CD8-positive, alpha-beta memory T cell (primary cell): Measurements from ENCODE around the gene ARMC2. TPM values are rescaled to one million over a fixed set of nuclear protein-coding genes. Genes with fewer than 3 reads are reported as not detected.

Experiments
- CTCF ChIA-PET: fragments of 350-600 bp; sonication (Branson Sonifier 250); formaldehyde crosslinking; loops from one replicate; lab custom pipeline; 2021; ENCODE audit warnings: antibody characterized with exemption; lab: Charles Lee
- POLR2A ChIA-PET: fragments of 350-600 bp; sonication (Branson Sonifier 250); formaldehyde crosslinking; loops from one replicate; lab custom pipeline; 2021; ENCODE audit warnings: antibody characterized with exemption; lab: Charles Lee
- DNase-seq, 5 donors: peaks; one replicate each; pipeline versions ENCODE4 v3.0.0 to v3.0.0-alpha.2; 2020 to 2022; ENCODE audit warnings: mixed read lengths in 1 of 5
- H3K27ac ChIP-seq: one replicate; pipeline ENCODE4 v1.7.0; 2013; ENCODE audit warnings: low read depth, mild to moderate bottlenecking, low read length, moderate library complexity
- H3K27me3 ChIP-seq: 2 replicates; pipeline ENCODE4 v1.7.0; 2013; ENCODE audit warnings: low read length, mild to moderate bottlenecking; ENCODE audit not compliant: insufficient read depth, poor library complexity, severe bottlenecking
- H3K36me3 ChIP-seq: 2 replicates; pipeline ENCODE4 v1.7.0; 2013; ENCODE audit warnings: mild to moderate bottlenecking, low read length, moderate library complexity; ENCODE audit not compliant: insufficient read depth
- H3K4me1 ChIP-seq: 2 replicates; pipeline ENCODE4 v1.7.0; 2013; ENCODE audit warnings: mild to moderate bottlenecking, low read length, moderate library complexity; ENCODE audit not compliant: insufficient read depth
- H3K4me3 ChIP-seq: 2 replicates; pipeline ENCODE4 v1.7.0; 2013; ENCODE audit warnings: mild to moderate bottlenecking, low read length
- H3K9me3 ChIP-seq: 2 replicates; pipeline ENCODE4 v1.7.0; 2013; ENCODE audit warnings: mild to moderate bottlenecking, low read length
- H3K27ac Mint-ChIP-seq, 8 donors: one replicate each; pipeline ENCODE4 v1.8.0; 2020 to 2021; ENCODE audit warnings: mixed read lengths in 8 of 8, mild to moderate bottlenecking in 6 of 8, inconsistent platforms in 3 of 8, moderate library complexity in 3 of 8
- H3K27me3 Mint-ChIP-seq, 2 donors: one replicate each; pipeline ENCODE4 v1.8.0; 2020 to 2021; ENCODE audit warnings: mixed read lengths in 2 of 2, mild to moderate bottlenecking in 1 of 2, moderate library complexity in 1 of 2
- H3K36me3 Mint-ChIP-seq, 3 donors: one replicate each; pipeline ENCODE4 v1.8.0; 2020 to 2021; ENCODE audit warnings: mixed read lengths in 3 of 3, inconsistent platforms in 1 of 3, mild to moderate bottlenecking in 1 of 3
- H3K4me1 Mint-ChIP-seq, 3 donors: one replicate each; pipeline ENCODE4 v1.8.0; 2020 to 2021; ENCODE audit warnings: mixed read lengths in 3 of 3, inconsistent platforms in 1 of 3, mild to moderate bottlenecking in 1 of 3
- H3K4me3 Mint-ChIP-seq, 7 donors: one replicate each; pipeline ENCODE4 v1.8.0; 2020 to 2021; ENCODE audit warnings: mixed read lengths in 7 of 7, mild to moderate bottlenecking in 6 of 7, moderate library complexity in 4 of 7, inconsistent platforms in 2 of 7
- H3K9me3 Mint-ChIP-seq, 5 donors: one replicate each; pipeline ENCODE4 v1.8.0; 2020 to 2022; ENCODE audit warnings: mixed read lengths in 5 of 5, mild to moderate bottlenecking in 3 of 5, moderate library complexity in 2 of 5, inconsistent platforms in 1 of 5
- polyA plus RNA-seq: library from polyadenylated mRNA; unstranded; fragments of 300-500 nt; fragmentation: Illumina TruSeq; gene quantifications from one replicate; pipeline ENCODE4 v1.2.3, GENCODE V29; 2021
- total RNA-seq, 2 experiments: library from RNA; stranded (reverse); gene quantifications; one replicate each; pipeline ENCODE4 v1.2.3, GENCODE V29; 2021

Gene ARMC2
- total and polyA plus RNA-seq, 3 experiments from 2014 or later: 6.1 to 6.7 (median 6.2) TPM

DNA sequence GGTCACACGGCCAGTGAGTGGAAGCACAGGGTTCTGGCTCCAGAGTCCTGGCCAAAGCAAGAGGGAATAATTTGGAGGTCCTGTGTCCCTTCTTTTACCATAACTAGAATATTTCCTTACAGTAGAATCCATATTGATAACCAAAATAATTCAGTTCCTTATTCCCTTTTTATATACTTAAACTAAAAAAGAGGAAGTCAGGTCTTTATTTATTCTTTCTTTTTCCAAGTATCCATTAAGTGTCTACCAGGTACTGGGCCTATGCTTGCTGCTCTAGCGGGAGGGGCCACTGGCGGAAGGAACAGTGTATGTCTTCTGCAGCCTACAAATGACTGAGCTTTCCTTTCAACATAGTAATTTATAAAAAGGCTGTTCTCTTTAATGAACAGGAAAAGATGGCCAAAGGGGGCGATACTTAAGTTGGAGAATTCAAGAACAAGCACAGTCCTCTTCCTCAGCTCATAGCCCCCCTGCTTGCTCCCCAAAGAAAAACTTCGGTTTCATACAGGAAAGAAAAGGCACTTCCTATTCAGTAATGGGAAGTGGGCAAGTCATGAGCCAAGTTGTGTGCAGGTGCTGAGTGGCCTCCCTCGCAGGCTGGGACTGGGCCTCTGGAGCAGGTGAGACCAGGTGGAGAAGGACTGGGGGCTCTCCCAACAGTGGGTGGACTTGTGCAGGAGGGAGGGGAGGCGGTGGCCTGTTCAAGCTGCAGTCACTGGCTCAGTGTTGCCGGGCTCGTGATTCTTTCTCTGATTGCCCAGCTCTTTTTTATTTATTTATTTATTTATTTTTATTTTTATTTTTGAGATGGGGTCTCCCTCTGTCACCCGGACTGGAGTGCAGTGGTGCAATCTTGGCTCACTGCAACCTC lies 110.9 kb downstream of the ARMC2 start:
- peaks cover 19 to 34% (median 29%) of the 10 kb centered on the region in 3 donors for H3K4me1 Mint-ChIP-seq
- H3K4me3 Mint-ChIP-seq: peak overlapping the region in 3 of 7 donors; percentile 12 to 75 (median 13)
- no peaks in the 10 kb centered on the region for H3K9me3 Mint-ChIP-seq
- Histone ChIP-seq H3K9me3 (no peaks in the 10 kb centered on the region), H3K27ac (no peak overlapping the region), H3K27me3 (no peaks in the 10 kb centered on the region), H3K4me3 (no peak overlapping the region), H3K36me3 (no peaks in the 10 kb centered on the region), H3K4me1 (no peaks in the 10 kb centered on the region)
- H3K27ac Mint-ChIP-seq: peak overlapping the region in 4 of 8 donors; percentile 33 to 56 (median 41)
- no peak for DNase-seq
- H3K36me3 Mint-ChIP-seq: peaks cover 0 to 1% (median 0%) of the 10 kb centered on the region in 3 donors
- H3K27me3 Mint-ChIP-seq: no peaks in the 10 kb centered on the region
- CTCF ChIA-PET: interaction anchor here (1.1 kb wide), 1 partner anchor 12 kb away, joined by 3 read pairs; no protein-coding TSS in a partner anchor
- POLR2A ChIA-PET: no interaction called here

- H3K4me1 ChIP-seq: no peaks in the 10 kb centered on the region
- no peaks in the 10 kb centered on the region for H3K36me3 ChIP-seq
- no peaks in the 10 kb centered on the region for H3K27me3 ChIP-seq
- DNase-seq: peak in 1 of 5 donors; percentile 2
- no peaks in the 10 kb centered on the region for H3K9me3 Mint-ChIP-seq
- peak overlapping the region in 2 of 8 donors; percentile 56 to 60 for H3K27ac Mint-ChIP-seq
- ChIA-PET POLR2A (no interaction called here), CTCF (interaction anchor here (1.1 kb wide), 1 partner anchor 11 kb away, joined by 3 read pairs; no protein-coding TSS in a partner anchor)
- no peak overlapping the region for H3K4me3 ChIP-seq
- H3K36me3 Mint-ChIP-seq: peaks cover 0 to 5% (median 0%) of the 10 kb centered on the region in 3 donors
- H3K9me3 ChIP-seq: no peaks in the 10 kb centered on the region
- H3K27me3 Mint-ChIP-seq: no peaks in the 10 kb centered on the region
- peaks cover 19 to 29% (median 28%) of the 10 kb centered on the region in 3 donors for H3K4me1 Mint-ChIP-seq
- peak overlapping the region in 2 of 7 donors; percentile 60 to 61 for H3K4me3 Mint-ChIP-seq
- H3K27ac ChIP-seq: no peak overlapping the region
Measured at GRCh38 chr6:108959972-108960582, 111.9 kb downstream of the ARMC2 start.

DNA sequence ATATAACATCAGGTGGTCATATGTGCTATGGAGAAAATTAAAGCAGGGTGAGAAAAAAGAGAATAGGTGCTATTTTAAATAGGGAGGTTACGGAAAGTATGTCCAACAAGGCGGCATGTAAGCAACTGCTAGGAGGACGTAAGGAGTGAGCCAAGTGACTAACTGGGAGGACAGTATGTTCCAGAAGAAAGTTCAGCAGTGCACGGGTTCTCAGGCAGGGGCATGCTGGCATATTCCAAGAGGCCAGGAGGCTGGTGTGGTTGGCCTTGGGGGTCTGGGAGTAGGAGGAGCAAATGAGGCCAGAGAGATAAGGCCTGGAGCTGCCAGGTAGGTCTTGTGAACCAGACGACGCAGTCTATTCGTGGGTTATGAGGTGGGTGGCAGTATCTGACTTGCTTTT lies 112.4 kb downstream of the ARMC2 start:
- Mint-ChIP-seq H3K4me3 (no peak overlapping the region), H3K36me3 (peaks cover 0 to 6% (median 0%) of the 10 kb centered on the region in 3 donors), H3K9me3 (no peaks in the 10 kb centered on the region), H3K4me1 (peaks cover 17 to 25% (median 23%) of the 10 kb centered on the region in 3 donors), H3K27ac (no peak overlapping the region), H3K27me3 (no peaks in the 10 kb centered on the region)
- Histone ChIP-seq H3K27me3 (no peaks in the 10 kb centered on the region), H3K27ac (no peak overlapping the region), H3K4me1 (no peaks in the 10 kb centered on the region), H3K36me3 (no peaks in the 10 kb centered on the region), H3K4me3 (no peak overlapping the region), H3K9me3 (no peaks in the 10 kb centered on the region)
- no peak for DNase-seq
- CTCF ChIA-PET: interaction anchor here (1.1 kb wide), 1 partner anchor 11 kb away, joined by 3 read pairs; no protein-coding TSS in a partner anchor
- POLR2A ChIA-PET: no interaction called here

DNA sequence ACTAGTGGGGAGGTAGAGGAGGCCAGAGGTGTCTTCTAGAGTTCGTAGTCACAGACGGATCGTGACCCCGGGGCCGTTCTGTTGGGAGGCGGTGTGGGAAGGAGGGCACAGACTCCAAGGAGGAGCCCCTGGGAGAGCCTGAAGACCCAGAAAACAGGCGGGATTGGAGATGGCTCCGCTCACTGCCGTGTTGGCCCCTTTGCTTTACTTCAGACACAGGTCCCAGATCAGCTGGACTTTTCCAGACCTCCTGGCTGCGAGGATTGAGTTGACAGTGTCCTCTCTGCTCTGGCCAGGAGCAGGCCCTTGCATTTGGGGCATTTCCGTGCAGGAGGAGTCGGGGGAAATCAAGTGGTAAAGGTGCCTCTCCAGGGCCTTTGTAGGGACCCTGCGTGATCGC lies 112.9 kb downstream of the ARMC2 start:
- H3K9me3 Mint-ChIP-seq: no peaks in the 10 kb centered on the region
- H3K27ac ChIP-seq: no peak overlapping the region
- H3K27me3 Mint-ChIP-seq: no peaks in the 10 kb centered on the region
- H3K9me3 ChIP-seq: no peaks in the 10 kb centered on the region
- peak overlapping the region in 1 of 7 donors; percentile 3 for H3K4me3 Mint-ChIP-seq
- no peak overlapping the region for H3K27ac Mint-ChIP-seq
- no peaks in the 10 kb centered on the region for H3K36me3 ChIP-seq
- no peak overlapping the region for H3K4me3 ChIP-seq
- H3K4me1 Mint-ChIP-seq: peaks cover 12 to 20% (median 18%) of the 10 kb centered on the region in 3 donors
- H3K4me1 ChIP-seq: no peaks in the 10 kb centered on the region
- CTCF ChIA-PET: no interaction called here
- DNase-seq: no peak
- H3K27me3 ChIP-seq: no peaks in the 10 kb centered on the region
- POLR2A ChIA-PET: no interaction called here
- peaks cover 0 to 6% (median 0%) of the 10 kb centered on the region in 3 donors for H3K36me3 Mint-ChIP-seq

GRCh38 chr6:108961985-108962384 lies 113.8 kb downstream of the ARMC2 start:
- peaks cover 19 to 28% (median 26%) of the 10 kb centered on the region in 3 donors for H3K4me1 Mint-ChIP-seq
- ChIA-PET POLR2A (no interaction called here), CTCF (interaction anchor here (1.0 kb wide), 1 partner anchor 97 kb away, joined by 3 read pairs; no protein-coding TSS in a partner anchor)
- Histone ChIP-seq H3K27ac (no peak overlapping the region), H3K36me3 (no peaks in the 10 kb centered on the region), H3K4me3 (no peak overlapping the region), H3K9me3 (no peaks in the 10 kb centered on the region), H3K4me1 (no peaks in the 10 kb centered on the region), H3K27me3 (no peaks in the 10 kb centered on the region)
- peak overlapping the region in 1 of 8 donors; percentile 36 for H3K27ac Mint-ChIP-seq
- no peaks in the 10 kb centered on the region for H3K9me3 Mint-ChIP-seq
- no peak overlapping the region for H3K4me3 Mint-ChIP-seq
- H3K27me3 Mint-ChIP-seq: no peaks in the 10 kb centered on the region
- DNase-seq: no peak
- peaks cover 0 to 8% (median 0%) of the 10 kb centered on the region in 3 donors for H3K36me3 Mint-ChIP-seq

DNA sequence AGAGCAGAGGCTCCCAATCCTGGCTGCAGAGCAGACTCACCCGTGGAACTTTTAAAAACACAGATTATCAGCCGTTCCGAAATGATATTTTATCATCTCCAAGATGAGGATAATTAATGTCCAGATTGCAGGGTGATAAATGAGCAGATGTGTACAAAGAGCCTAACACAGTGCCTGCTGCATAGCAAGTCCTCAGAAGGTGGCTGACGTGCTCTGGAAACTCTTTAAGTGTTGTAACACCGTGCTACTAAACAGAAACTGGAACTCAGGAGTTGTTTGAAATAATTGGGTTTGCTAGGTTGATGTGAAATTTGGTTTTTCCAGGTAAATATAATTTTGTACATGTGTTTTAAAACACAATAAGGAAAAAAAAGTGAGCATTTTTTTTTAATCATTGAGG lies 118.0 kb downstream of the ARMC2 start:
- no peaks in the 10 kb centered on the region for H3K27me3 ChIP-seq
- H3K4me1 Mint-ChIP-seq: peaks cover 25 to 40% (median 38%) of the 10 kb centered on the region in 3 donors
- CTCF ChIA-PET: no interaction called here
- no peaks in the 10 kb centered on the region for H3K4me1 ChIP-seq
- no peak overlapping the region for H3K4me3 ChIP-seq
- H3K27ac Mint-ChIP-seq: peak overlapping the region in 2 of 8 donors; percentile 17 to 92
- DNase-seq: no peak
- no peaks in the 10 kb centered on the region for H3K36me3 ChIP-seq
- H3K27ac ChIP-seq: no peak overlapping the region
- H3K9me3 ChIP-seq: no peaks in the 10 kb centered on the region
- POLR2A ChIA-PET: no interaction called here
- H3K9me3 Mint-ChIP-seq: no peaks in the 10 kb centered on the region
- H3K4me3 Mint-ChIP-seq: no peak overlapping the region
- no peaks in the 10 kb centered on the region for H3K27me3 Mint-ChIP-seq
- H3K36me3 Mint-ChIP-seq: peaks cover 0 to 8% (median 0%) of the 10 kb centered on the region in 3 donors

- Mint-ChIP-seq H3K4me3 (peak overlapping the region in 3 of 7 donors; percentile 15 to 74 (median 44)), H3K36me3 (peaks cover 0 to 8% (median 0%) of the 10 kb centered on the region in 3 donors), H3K27ac (peak overlapping the region in 6 of 8 donors; percentile 55 to 92 (median 81)), H3K4me1 (peaks cover 29 to 46% (median 43%) of the 10 kb centered on the region in 3 donors), H3K9me3 (no peaks in the 10 kb centered on the region), H3K27me3 (no peaks in the 10 kb centered on the region)
- Histone ChIP-seq H3K27me3 (no peaks in the 10 kb centered on the region), H3K36me3 (no peaks in the 10 kb centered on the region), H3K4me1 (no peaks in the 10 kb centered on the region), H3K4me3 (no peak overlapping the region), H3K9me3 (no peaks in the 10 kb centered on the region), H3K27ac (no peak overlapping the region)
- CTCF ChIA-PET: no interaction called here
- peak in 2 of 5 donors; percentile 4 to 14 for DNase-seq
- POLR2A ChIA-PET: no interaction called here
Measured at GRCh38 chr6:108966855-108967755, 118.9 kb downstream of the ARMC2 start.
